Choroid plexus epithelial cell (primary cell): ENCODE results near the gene CUEDC1.

Experiments used
- DNase-seq: peaks from one replicate; pipeline ENCODE4 v3.0.0-alpha.2; 2010; ENCODE audit warnings: low read depth
- H3K4me3 ChIP-seq: 2 replicates; pipeline ENCODE4 v1.5.1; 2011; ENCODE audit warnings: low read depth, mild to moderate bottlenecking, control low read depth, low read length, moderate library complexity
- CTCF ChIP-seq: conservative IDR thresholded peaks from 2 replicates; pipeline ENCODE4 v1.5.1; 2011; ENCODE audit warnings: low read depth, mild to moderate bottlenecking, control low read depth, inconsistent platforms, low read length, moderate library complexity

The CUEDC1 gene

GRCh38 chr17:57834146-57834741, 121.0 kb downstream of the CUEDC1 start:
- H3K4me3 ChIP-seq, result no peak overlapping the region
- no peak for DNase-seq
- TF ChIP-seq CTCF, result no peak

- H3K4me3 ChIP-seq, result peak overlapping the region; percentile 61
- DNase-seq, result peak; percentile 87
- peak; percentile 96 for TF ChIP-seq CTCF
Measured at GRCh38 chr17:57833179-57833939, 121.9 kb downstream of the CUEDC1 start.

GRCh38 chr17:57832314-57833178, 122.7 kb downstream of the CUEDC1 start:
- no peak for DNase-seq
- H3K4me3 ChIP-seq, result peak overlapping the region; percentile 61

GRCh38 chr17:57830880-57831279, 124.3 kb downstream of the CUEDC1 start:
- DNase-seq, result no peak
- no peak for TF ChIP-seq CTCF
- no peak overlapping the region for H3K4me3 ChIP-seq

More at GRCh38 chr17:57832314-57833178, 122.7 kb downstream of the CUEDC1 start:
- TF ChIP-seq CTCF, result no peak

GRCh38 chr17:57823469-57824401, 131.5 kb downstream of the CUEDC1 start:
- peak; percentile 21 for DNase-seq
- no peak overlapping the region for H3K4me3 ChIP-seq
- no peak for TF ChIP-seq CTCF

GRCh38 chr17:57819867-57820266, 135.3 kb downstream of the CUEDC1 start:
- H3K4me3 ChIP-seq, result no peak overlapping the region
- no peak for TF ChIP-seq CTCF
- no peak for DNase-seq
